GM23338 (cell line): ENCODE measurements around the gene ICA1L. TPM values are rescaled to one million over a fixed set of nuclear protein-coding genes. Genes with fewer than 3 reads are reported as not detected.

Experiments used
- ATAC-seq: fragments of 200-7000 bp; cut with Tn5 transposase; 3 replicates; pipeline ENCODE4 v1.9.1; 2020
- DNase-seq: peaks from one replicate; pipeline ENCODE4 v3.0.0-alpha.2; 2015; ENCODE audit warnings: low spot score
- H2AFZ ChIP-seq: fragments of 200-600 bp; sonication (generic); 2 replicates; pipeline ENCODE4 v1.8.0; 2016; ENCODE audit warnings: antibody characterized with exemption, mild to moderate bottlenecking, moderate library complexity
- H3F3A ChIP-seq: fragments of 200-600 bp; sonication (generic); replicated peaks from 2 replicates; pipeline ENCODE4 v1.8.0; 2017; ENCODE audit warnings: antibody characterized with exemption, mixed run types, low read depth
- H3K27ac ChIP-seq: fragments of 200-600 bp; sonication (generic); 2 replicates; pipeline ENCODE4 v1.6.1; 2016; ENCODE audit warnings: low read depth
- H3K27me3 ChIP-seq: fragments of 200-600 bp; sonication (generic); 2 replicates; pipeline ENCODE4 v1.8.0; 2016; ENCODE audit warnings: mild to moderate bottlenecking, mixed run types, moderate library complexity; ENCODE audit not compliant: insufficient read depth
- H3K36me3 ChIP-seq: fragments of 200-600 bp; sonication (generic); 2 replicates; pipeline ENCODE4 v1.8.0; 2016; ENCODE audit warnings: mild to moderate bottlenecking; ENCODE audit not compliant: insufficient read depth
- H3K4me1 ChIP-seq: fragments of 200-600 bp; sonication (generic); 2 replicates; pipeline ENCODE4 v1.8.0; 2016; ENCODE audit warnings: mild to moderate bottlenecking, moderate library complexity; ENCODE audit not compliant: insufficient read depth
- H3K4me2 ChIP-seq: fragments of 200-600 bp; sonication (generic); 2 replicates; pipeline ENCODE4 v1.7.1; 2017; ENCODE audit warnings: mixed run types
- H3K4me3 ChIP-seq: fragments of 200-600 bp; sonication (generic); 2 replicates; pipeline ENCODE4 v1.6.1; 2016; ENCODE audit warnings: mixed run types
- H3K79me2 ChIP-seq: fragments of 200-600 bp; sonication (generic); replicated peaks from 2 replicates; pipeline ENCODE4 v1.8.0; 2017; ENCODE audit warnings: mild to moderate bottlenecking; ENCODE audit not compliant: insufficient read depth
- H3K9me2 ChIP-seq: fragments of 200-600 bp; sonication (generic); 2 replicates; pipeline ENCODE4 v1.8.0; 2017; ENCODE audit not compliant: insufficient read depth
- H4K20me1 ChIP-seq: fragments of 200-600 bp; sonication (generic); replicated peaks from 2 replicates; pipeline ENCODE4 v1.8.0; 2017; ENCODE audit warnings: mild to moderate bottlenecking; ENCODE audit not compliant: insufficient read depth
- H3K27ac Mint-ChIP-seq: 2 replicates; pipeline ENCODE4 v1.8.0; 2020; ENCODE audit warnings: inconsistent platforms, mild to moderate bottlenecking, moderate library complexity, mixed read lengths
- H3K27me3 Mint-ChIP-seq: 3 replicates; pipeline ENCODE4 v1.8.0; 2022; ENCODE audit warnings: low read depth, mild to moderate bottlenecking, moderate library complexity, mixed read lengths, inconsistent platforms; ENCODE audit not compliant: insufficient read depth, poor library complexity
- H3K36me3 Mint-ChIP-seq: 3 replicates; pipeline ENCODE4 v1.8.0; 2021; ENCODE audit warnings: low read depth, mild to moderate bottlenecking, inconsistent platforms, moderate library complexity, mixed read lengths
- H3K4me1 Mint-ChIP-seq: 3 replicates; pipeline ENCODE4 v1.8.0; 2020; ENCODE audit warnings: mild to moderate bottlenecking, inconsistent platforms, mixed read lengths
- H3K4me3 Mint-ChIP-seq: 3 replicates; pipeline ENCODE4 v1.8.0; 2021; ENCODE audit warnings: moderate library complexity, mild to moderate bottlenecking, inconsistent platforms, mixed read lengths
- H3K9me3 Mint-ChIP-seq: 3 replicates; pipeline ENCODE4 v1.8.0; 2020; ENCODE audit warnings: moderate library complexity, mild to moderate bottlenecking, inconsistent platforms, mixed read lengths
- CREB1 ChIP-seq: fragments of 250-450 bp; sonication (Bioruptor Pico); IDR thresholded peaks from 2 replicates; pipeline ENCODE4 v1.5.0; 2020; ENCODE audit warnings: low read depth, mild to moderate bottlenecking, moderate library complexity
- EZH2 ChIP-seq: fragments of 200-600 bp; sonication (generic); IDR thresholded peaks from one replicate; pipeline ENCODE4 v1.8.0; 2017; ENCODE audit warnings: antibody characterized with exemption, mild to moderate bottlenecking, low read depth; ENCODE audit not compliant: unreplicated experiment
- EZH2phosphoT487 ChIP-seq: fragments of 200-600 bp; sonication (generic); IDR thresholded peaks from one replicate; pipeline ENCODE4 v1.8.1; 2018; ENCODE audit warnings: antibody characterized with exemption; ENCODE audit not compliant: unreplicated experiment
- JUNB ChIP-seq: IDR thresholded peaks from one replicate; pipeline ENCODE4 v1.6.1; 2016; ENCODE audit warnings: antibody characterized with exemption; ENCODE audit not compliant: unreplicated experiment
- NANOG ChIP-seq: IDR thresholded peaks from 2 replicates; pipeline ENCODE4 v1.6.1; 2016; ENCODE audit warnings: antibody characterized with exemption, borderline replicate concordance
- POLR2AphosphoS5 ChIP-seq: IDR thresholded peaks from 2 replicates; pipeline ENCODE4 v1.6.1; 2016; ENCODE audit warnings: antibody characterized with exemption, low read depth
- STAT1 ChIP-seq: IDR thresholded peaks from one replicate; pipeline ENCODE4 v1.6.1; 2016; ENCODE audit warnings: antibody characterized with exemption; ENCODE audit not compliant: unreplicated experiment
- ZNF114 ChIP-seq: fragments of 250-450 bp; sonication (Bioruptor Pico); IDR thresholded peaks from 2 replicates; pipeline ENCODE4 v1.5.0; 2020; ENCODE audit warnings: mild to moderate bottlenecking, moderate library complexity
- ZNF331 ChIP-seq: fragments of 250-450 bp; sonication (Bioruptor Pico); IDR thresholded peaks from 2 replicates; pipeline ENCODE4 v1.5.0; 2020; ENCODE audit warnings: low read depth, mild to moderate bottlenecking, moderate library complexity
- polyA plus RNA-seq: library from polyadenylated mRNA; unstranded; fragments of >200 nt; fragmentation: Nextera tagmentation; extraction: Ambion mirVana; gene quantifications from 2 replicates; pipeline ENCODE4 v1.2.1, GENCODE V29; 2016
- total RNA-seq: library from RNA; depleted of rRNA; stranded (reverse); fragments of >200 nt; shearing (Covaris generic); gene quantifications from 2 replicates; pipeline ENCODE4 v1.2.3, GENCODE V29; 2014
- TF ChIP-seq, protein P1 (sequence below): IDR thresholded peaks from one replicate; pipeline ENCODE4 v1.6.1; 2018; ENCODE audit warnings: antibody characterized with exemption; ENCODE audit not compliant: unreplicated experiment
- TF ChIP-seq, protein P2 (sequence below): IDR thresholded peaks from 2 replicates; pipeline ENCODE4 v1.6.1; 2016; ENCODE audit warnings: antibody characterized with exemption
- TF ChIP-seq, protein P3 (sequence below): fragments of 250-450 bp; sonication (Bioruptor Pico); IDR thresholded peaks from 2 replicates; pipeline ENCODE4 v1.5.0; 2020; ENCODE audit warnings: mild to moderate bottlenecking, moderate library complexity
- TF ChIP-seq, protein P4 (sequence below), 2 experiments: fragments of 200-600 bp in 1 of 2; sonication (generic) in 1 of 2; conservative IDR thresholded peaks; 2 replicates each; pipeline versions ENCODE4 v1.5.1 to v1.6.1; 2016 to 2017; ENCODE audit warnings: antibody characterized with exemption in 2 of 2, low read depth in 2 of 2, mild to moderate bottlenecking in 2 of 2, moderate library complexity in 1 of 2

ICA1L gene
- total and polyA plus RNA-seq, 2 experiments from 2014 or later, result 1.6 to 7.2 TPM

DNA sequence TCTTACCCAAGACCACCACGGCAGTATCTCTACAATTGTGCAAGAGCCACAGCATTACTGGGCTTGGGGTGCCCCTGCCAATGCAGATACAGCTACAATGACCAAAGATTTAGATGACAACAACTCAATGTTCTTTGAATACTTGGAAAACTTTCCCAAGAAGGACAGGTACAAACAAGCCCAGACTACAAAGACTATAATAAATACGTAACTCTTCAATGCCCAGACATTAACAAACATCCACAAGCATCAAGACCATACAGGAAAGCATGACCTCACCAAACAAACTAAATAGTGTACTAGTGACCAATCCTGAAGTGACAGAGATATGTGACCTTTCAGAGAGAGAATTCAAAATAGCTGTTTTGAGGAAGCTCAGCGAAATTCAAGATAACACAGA is 62.8 kb downstream of the ICA1L start:
- TF ChIP-seq EZH2, result no peak
- no peak for TF ChIP-seq ZNF114 (CRISPR knock-in tag)
- TF ChIP-seq ZNF331, result no peak
- no peak for TF ChIP-seq JUNB
- TF ChIP-seq CREB1 (CRISPR knock-in tag), result no peak
- TF ChIP-seq, protein P1, sequence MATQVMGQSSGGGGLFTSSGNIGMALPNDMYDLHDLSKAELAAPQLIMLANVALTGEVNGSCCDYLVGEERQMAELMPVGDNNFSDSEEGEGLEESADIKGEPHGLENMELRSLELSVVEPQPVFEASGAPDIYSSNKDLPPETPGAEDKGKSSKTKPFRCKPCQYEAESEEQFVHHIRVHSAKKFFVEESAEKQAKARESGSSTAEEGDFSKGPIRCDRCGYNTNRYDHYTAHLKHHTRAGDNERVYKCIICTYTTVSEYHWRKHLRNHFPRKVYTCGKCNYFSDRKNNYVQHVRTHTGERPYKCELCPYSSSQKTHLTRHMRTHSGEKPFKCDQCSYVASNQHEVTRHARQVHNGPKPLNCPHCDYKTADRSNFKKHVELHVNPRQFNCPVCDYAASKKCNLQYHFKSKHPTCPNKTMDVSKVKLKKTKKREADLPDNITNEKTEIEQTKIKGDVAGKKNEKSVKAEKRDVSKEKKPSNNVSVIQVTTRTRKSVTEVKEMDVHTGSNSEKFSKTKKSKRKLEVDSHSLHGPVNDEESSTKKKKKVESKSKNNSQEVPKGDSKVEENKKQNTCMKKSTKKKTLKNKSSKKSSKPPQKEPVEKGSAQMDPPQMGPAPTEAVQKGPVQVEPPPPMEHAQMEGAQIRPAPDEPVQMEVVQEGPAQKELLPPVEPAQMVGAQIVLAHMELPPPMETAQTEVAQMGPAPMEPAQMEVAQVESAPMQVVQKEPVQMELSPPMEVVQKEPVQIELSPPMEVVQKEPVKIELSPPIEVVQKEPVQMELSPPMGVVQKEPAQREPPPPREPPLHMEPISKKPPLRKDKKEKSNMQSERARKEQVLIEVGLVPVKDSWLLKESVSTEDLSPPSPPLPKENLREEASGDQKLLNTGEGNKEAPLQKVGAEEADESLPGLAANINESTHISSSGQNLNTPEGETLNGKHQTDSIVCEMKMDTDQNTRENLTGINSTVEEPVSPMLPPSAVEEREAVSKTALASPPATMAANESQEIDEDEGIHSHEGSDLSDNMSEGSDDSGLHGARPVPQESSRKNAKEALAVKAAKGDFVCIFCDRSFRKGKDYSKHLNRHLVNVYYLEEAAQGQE, result no peak
- no peak for TF ChIP-seq NANOG
- TF ChIP-seq, protein P2, sequence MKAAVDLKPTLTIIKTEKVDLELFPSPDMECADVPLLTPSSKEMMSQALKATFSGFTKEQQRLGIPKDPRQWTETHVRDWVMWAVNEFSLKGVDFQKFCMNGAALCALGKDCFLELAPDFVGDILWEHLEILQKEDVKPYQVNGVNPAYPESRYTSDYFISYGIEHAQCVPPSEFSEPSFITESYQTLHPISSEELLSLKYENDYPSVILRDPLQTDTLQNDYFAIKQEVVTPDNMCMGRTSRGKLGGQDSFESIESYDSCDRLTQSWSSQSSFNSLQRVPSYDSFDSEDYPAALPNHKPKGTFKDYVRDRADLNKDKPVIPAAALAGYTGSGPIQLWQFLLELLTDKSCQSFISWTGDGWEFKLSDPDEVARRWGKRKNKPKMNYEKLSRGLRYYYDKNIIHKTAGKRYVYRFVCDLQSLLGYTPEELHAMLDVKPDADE, result no peak
- no peak for TF ChIP-seq STAT1
- TF ChIP-seq, protein P3, sequence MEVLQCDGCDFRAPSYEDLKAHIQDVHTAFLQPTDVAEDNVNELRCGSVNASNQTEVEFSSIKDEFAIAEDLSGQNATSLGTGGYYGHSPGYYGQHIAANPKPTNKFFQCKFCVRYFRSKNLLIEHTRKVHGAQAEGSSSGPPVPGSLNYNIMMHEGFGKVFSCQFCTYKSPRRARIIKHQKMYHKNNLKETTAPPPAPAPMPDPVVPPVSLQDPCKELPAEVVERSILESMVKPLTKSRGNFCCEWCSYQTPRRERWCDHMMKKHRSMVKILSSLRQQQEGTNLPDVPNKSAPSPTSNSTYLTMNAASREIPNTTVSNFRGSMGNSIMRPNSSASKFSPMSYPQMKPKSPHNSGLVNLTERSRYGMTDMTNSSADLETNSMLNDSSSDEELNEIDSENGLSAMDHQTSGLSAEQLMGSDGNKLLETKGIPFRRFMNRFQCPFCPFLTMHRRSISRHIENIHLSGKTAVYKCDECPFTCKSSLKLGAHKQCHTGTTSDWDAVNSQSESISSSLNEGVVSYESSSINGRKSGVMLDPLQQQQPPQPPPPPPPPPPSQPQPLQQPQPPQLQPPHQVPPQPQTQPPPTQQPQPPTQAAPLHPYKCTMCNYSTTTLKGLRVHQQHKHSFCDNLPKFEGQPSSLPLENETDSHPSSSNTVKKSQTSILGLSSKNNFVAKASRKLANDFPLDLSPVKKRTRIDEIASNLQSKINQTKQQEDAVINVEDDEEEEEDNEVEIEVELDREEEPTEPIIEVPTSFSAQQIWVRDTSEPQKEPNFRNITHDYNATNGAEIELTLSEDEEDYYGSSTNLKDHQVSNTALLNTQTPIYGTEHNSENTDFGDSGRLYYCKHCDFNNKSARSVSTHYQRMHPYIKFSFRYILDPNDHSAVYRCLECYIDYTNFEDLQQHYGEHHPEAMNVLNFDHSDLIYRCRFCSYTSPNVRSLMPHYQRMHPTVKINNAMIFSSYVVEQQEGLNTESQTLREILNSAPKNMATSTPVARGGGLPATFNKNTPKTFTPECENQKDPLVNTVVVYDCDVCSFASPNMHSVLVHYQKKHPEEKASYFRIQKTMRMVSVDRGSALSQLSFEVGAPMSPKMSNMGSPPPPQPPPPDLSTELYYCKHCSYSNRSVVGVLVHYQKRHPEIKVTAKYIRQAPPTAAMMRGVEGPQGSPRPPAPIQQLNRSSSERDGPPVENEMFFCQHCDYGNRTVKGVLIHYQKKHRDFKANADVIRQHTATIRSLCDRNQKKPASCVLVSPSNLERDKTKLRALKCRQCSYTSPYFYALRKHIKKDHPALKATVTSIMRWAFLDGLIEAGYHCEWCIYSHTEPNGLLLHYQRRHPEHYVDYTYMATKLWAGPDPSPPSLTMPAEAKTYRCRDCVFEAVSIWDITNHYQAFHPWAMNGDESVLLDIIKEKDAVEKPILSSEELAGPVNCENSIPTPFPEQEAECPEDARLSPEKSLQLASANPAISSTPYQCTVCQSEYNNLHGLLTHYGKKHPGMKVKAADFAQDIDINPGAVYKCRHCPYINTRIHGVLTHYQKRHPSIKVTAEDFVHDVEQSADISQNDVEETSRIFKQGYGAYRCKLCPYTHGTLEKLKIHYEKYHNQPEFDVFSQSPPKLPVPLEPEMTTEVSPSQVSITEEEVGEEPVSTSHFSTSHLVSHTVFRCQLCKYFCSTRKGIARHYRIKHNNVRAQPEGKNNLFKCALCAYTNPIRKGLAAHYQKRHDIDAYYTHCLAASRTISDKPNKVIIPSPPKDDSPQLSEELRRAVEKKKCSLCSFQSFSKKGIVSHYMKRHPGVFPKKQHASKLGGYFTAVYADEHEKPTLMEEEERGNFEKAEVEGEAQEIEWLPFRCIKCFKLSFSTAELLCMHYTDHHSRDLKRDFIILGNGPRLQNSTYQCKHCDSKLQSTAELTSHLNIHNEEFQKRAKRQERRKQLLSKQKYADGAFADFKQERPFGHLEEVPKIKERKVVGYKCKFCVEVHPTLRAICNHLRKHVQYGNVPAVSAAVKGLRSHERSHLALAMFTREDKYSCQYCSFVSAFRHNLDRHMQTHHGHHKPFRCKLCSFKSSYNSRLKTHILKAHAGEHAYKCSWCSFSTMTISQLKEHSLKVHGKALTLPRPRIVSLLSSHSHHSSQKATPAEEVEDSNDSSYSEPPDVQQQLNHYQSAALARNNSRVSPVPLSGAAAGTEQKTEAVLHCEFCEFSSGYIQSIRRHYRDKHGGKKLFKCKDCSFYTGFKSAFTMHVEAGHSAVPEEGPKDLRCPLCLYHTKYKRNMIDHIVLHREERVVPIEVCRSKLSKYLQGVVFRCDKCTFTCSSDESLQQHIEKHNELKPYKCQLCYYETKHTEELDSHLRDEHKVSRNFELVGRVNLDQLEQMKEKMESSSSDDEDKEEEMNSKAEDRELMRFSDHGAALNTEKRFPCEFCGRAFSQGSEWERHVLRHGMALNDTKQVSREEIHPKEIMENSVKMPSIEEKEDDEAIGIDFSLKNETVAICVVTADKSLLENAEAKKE (CRISPR knock-in tag), result no peak
- no peak for TF ChIP-seq POLR2AphosphoS5
- TF ChIP-seq EZH2phosphoT487, result no peak
- TF ChIP-seq, protein P4, sequence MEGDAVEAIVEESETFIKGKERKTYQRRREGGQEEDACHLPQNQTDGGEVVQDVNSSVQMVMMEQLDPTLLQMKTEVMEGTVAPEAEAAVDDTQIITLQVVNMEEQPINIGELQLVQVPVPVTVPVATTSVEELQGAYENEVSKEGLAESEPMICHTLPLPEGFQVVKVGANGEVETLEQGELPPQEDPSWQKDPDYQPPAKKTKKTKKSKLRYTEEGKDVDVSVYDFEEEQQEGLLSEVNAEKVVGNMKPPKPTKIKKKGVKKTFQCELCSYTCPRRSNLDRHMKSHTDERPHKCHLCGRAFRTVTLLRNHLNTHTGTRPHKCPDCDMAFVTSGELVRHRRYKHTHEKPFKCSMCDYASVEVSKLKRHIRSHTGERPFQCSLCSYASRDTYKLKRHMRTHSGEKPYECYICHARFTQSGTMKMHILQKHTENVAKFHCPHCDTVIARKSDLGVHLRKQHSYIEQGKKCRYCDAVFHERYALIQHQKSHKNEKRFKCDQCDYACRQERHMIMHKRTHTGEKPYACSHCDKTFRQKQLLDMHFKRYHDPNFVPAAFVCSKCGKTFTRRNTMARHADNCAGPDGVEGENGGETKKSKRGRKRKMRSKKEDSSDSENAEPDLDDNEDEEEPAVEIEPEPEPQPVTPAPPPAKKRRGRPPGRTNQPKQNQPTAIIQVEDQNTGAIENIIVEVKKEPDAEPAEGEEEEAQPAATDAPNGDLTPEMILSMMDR (conservative IDR thresholded peaks at IDR 0.05; ENCODE audit: low read depth in 2 of 2), result no peak
- H3K9me3 Mint-ChIP-seq, result peaks cover 21% of the 10 kb centered on the region
- ATAC-seq (no peak), DNase-seq (no peak)
- Histone ChIP-seq H3K4me1 (no peaks in the 10 kb centered on the region; the same call in 1 of the 2 replicates), H2AFZ (no peak overlapping the region), H3K27ac (no peak overlapping the region), H3F3A (no peaks in the 10 kb centered on the region), H3K79me2 (no peaks in the 10 kb centered on the region), H3K36me3 (no peaks in the 10 kb centered on the region; the same call in 1 of the 2 replicates), H3K4me2 (no peak overlapping the region), H3K27me3 (no peaks in the 10 kb centered on the region), H3K9me2 (no peaks in the 10 kb centered on the region), H4K20me1 (no peaks in the 10 kb centered on the region; the same call in 1 of the 2 replicates), H3K4me3 (no peak overlapping the region)
- H3K4me3 Mint-ChIP-seq, result no peak overlapping the region
- H3K27ac Mint-ChIP-seq, result no peak overlapping the region
- H3K36me3 Mint-ChIP-seq, result peaks cover 24% of the 10 kb centered on the region
- H3K4me1 Mint-ChIP-seq, result peaks cover 15% of the 10 kb centered on the region
- peaks cover 3% of the 10 kb centered on the region for H3K27me3 Mint-ChIP-seq
